IMR-90 (cell line): Measurements from ENCODE around the gene HSF2. TPM values are rescaled to one million over a fixed set of nuclear protein-coding genes. Genes with fewer than 3 reads are reported as not detected.

Experiments
- ATAC-seq: fragments of 200-7000 bp; cut with Tn5 transposase; 2 replicates; pipeline ENCODE4 v1.9.1; 2020; ENCODE audit warnings: low read depth, mild to moderate bottlenecking, moderate library complexity
- BruUV-seq: library from RNA; stranded (reverse); fragments of 400-500 nt; replicated peaks from 2 replicates; lab custom pipeline; 2021; lab: Mats Ljungman, UMichigan
- CTCF ChIA-PET: fragments of 300-600 bp; formaldehyde crosslinking; extraction: SDS; loops from one replicate; lab custom pipeline; 2021; ENCODE audit warnings: antibody characterized with exemption; lab: Yijun Ruan, JAX
- POLR2A ChIA-PET: fragments of 300-600 bp; sonication (Branson Sonifier 250); formaldehyde crosslinking; loops from one replicate; lab custom pipeline; 2022; ENCODE audit warnings: antibody characterized with exemption; ENCODE audit not compliant: unreplicated experiment; lab: Charles Lee
- DNase-seq: peaks from one replicate; pipeline ENCODE4 v3.0.0; 2013
- H2AFZ ChIP-seq: replicated peaks from 2 replicates; pipeline ENCODE3; 2013; ENCODE audit warnings: low read length, mild to moderate bottlenecking; ENCODE audit not compliant: poor library complexity
- H2AK5ac ChIP-seq: 2 replicates; pipeline ENCODE4 v1.6.1; 2013; ENCODE audit warnings: low read depth, low read length, inconsistent platforms
- H2AK9ac ChIP-seq: replicated peaks from 2 replicates; pipeline ENCODE3; 2013; ENCODE audit warnings: mild to moderate bottlenecking, low read depth, low read length, moderate library complexity; ENCODE audit not compliant: poor library complexity
- H2BK120ac ChIP-seq: 2 replicates; pipeline ENCODE4 v1.6.1; 2013; ENCODE audit warnings: low read depth, low read length, inconsistent platforms
- H2BK15ac ChIP-seq: 3 replicates; pipeline ENCODE4 v1.6.1; 2013; ENCODE audit warnings: low read depth, low read length, inconsistent platforms
- H2BK20ac ChIP-seq: 2 replicates; pipeline ENCODE4 v1.6.1; 2013; ENCODE audit warnings: low read depth, mild to moderate bottlenecking, inconsistent platforms, low read length, moderate library complexity
- H2BK5ac ChIP-seq: 2 replicates; pipeline ENCODE4 v1.6.1; 2013; ENCODE audit warnings: mild to moderate bottlenecking, low read depth, low read length, inconsistent platforms; ENCODE audit not compliant: poor library complexity, severe bottlenecking
- H3K14ac ChIP-seq: replicated peaks from 2 replicates; pipeline ENCODE4 v1.6.1; 2013; ENCODE audit warnings: low read depth, low read length, inconsistent platforms
- H3K18ac ChIP-seq: 2 replicates; pipeline ENCODE4 v1.6.1; 2013; ENCODE audit warnings: low read depth, low read length, control low read depth
- H3K23ac ChIP-seq: 2 replicates; pipeline ENCODE4 v1.6.1; 2013; ENCODE audit warnings: low read depth, low read length, inconsistent platforms
- H3K27ac ChIP-seq: 2 replicates; pipeline ENCODE4 v1.5.1; 2013; ENCODE audit warnings: mild to moderate bottlenecking, control low read depth, low read length; ENCODE audit not compliant: insufficient read depth
- H3K27me3 ChIP-seq: 2 replicates; pipeline ENCODE4 v1.6.1; 2013; ENCODE audit warnings: low read length; ENCODE audit not compliant: control insufficient read depth, insufficient read depth
- H3K36me3 ChIP-seq: 2 replicates; pipeline ENCODE4 v1.6.1; 2013; ENCODE audit warnings: low read length, mixed read lengths; ENCODE audit not compliant: control insufficient read depth, insufficient read depth
- H3K4ac ChIP-seq: 2 replicates; pipeline ENCODE4 v1.6.1; 2013; ENCODE audit warnings: low read depth, low read length, inconsistent platforms
- H3K4me1 ChIP-seq: 2 replicates; pipeline ENCODE4 v1.6.1; 2013; ENCODE audit warnings: low read length, mixed read lengths; ENCODE audit not compliant: control insufficient read depth, insufficient read depth
- H3K4me2 ChIP-seq: 2 replicates; pipeline ENCODE4 v1.6.1; 2013; ENCODE audit warnings: low read depth, mild to moderate bottlenecking, control low read depth, low read length, moderate library complexity
- H3K4me3 ChIP-seq: 2 replicates; pipeline ENCODE4 v1.5.1; 2013; ENCODE audit warnings: low read depth, mild to moderate bottlenecking, control low read depth, low read length, moderate library complexity; ENCODE audit not compliant: insufficient read depth
- H3K56ac ChIP-seq: 2 replicates; pipeline ENCODE4 v1.6.1; 2013; ENCODE audit warnings: low read length, inconsistent platforms; ENCODE audit not compliant: insufficient read depth; ENCODE audit errors: extremely low read depth
- H3K79me1 ChIP-seq, 2 experiments: 2 replicates each; pipeline ENCODE4 v1.6.1; 2013; ENCODE audit warnings: low read length in 2 of 2, inconsistent platforms in 1 of 2, low read depth in 1 of 2
- H3K9ac ChIP-seq: 2 replicates; pipeline ENCODE4 v1.6.1; 2013; ENCODE audit warnings: low read depth, low read length, control low read depth
- H3K9me1 ChIP-seq: 2 replicates; pipeline ENCODE4 v1.6.1; 2013; ENCODE audit warnings: low read length, inconsistent platforms; ENCODE audit not compliant: insufficient read depth
- H3K9me3 ChIP-seq: 2 replicates; pipeline ENCODE4 v1.6.1; 2013; ENCODE audit warnings: low read length; ENCODE audit not compliant: control insufficient read depth, insufficient read depth
- H4K20me1 ChIP-seq: 2 replicates; pipeline ENCODE4 v1.6.1; 2013; ENCODE audit warnings: low read length, inconsistent platforms; ENCODE audit not compliant: insufficient read depth
- H4K5ac ChIP-seq: 2 replicates; pipeline ENCODE4 v1.6.1; 2013; ENCODE audit warnings: mild to moderate bottlenecking, low read depth, low read length, control low read depth
- H4K8ac ChIP-seq, 2 experiments: 2 replicates each; pipeline ENCODE4 v1.6.1; 2013; ENCODE audit warnings: low read depth in 2 of 2, low read length in 2 of 2, control low read depth in 1 of 2, inconsistent platforms in 1 of 2
- H4K91ac ChIP-seq: 2 replicates; pipeline ENCODE4 v1.6.1; 2013; ENCODE audit warnings: low read depth, low read length, inconsistent platforms; ENCODE audit not compliant: insufficient read depth
- BHLHE40 ChIP-seq: fragments of 150-350 bp; IDR thresholded peaks from 2 replicates; pipeline ENCODE4 v1.6.1; 2016; ENCODE audit warnings: mild to moderate bottlenecking, low read depth, low read length
- CEBPB ChIP-seq: IDR thresholded peaks from 2 replicates; pipeline ENCODE4 v1.6.1; 2012; ENCODE audit warnings: low read depth, low read length, improper control_type of control experiment
- CHD1 ChIP-seq: IDR thresholded peaks from 2 replicates; pipeline ENCODE4 v1.6.1; 2012; ENCODE audit warnings: low read depth, low read length, improper control_type of control experiment
- FOS ChIP-seq: fragments of 150-350 bp; IDR thresholded peaks from 2 replicates; pipeline ENCODE4 v1.6.1; 2016; ENCODE audit warnings: low read depth, low read length
- MAFK ChIP-seq: IDR thresholded peaks from 2 replicates; pipeline ENCODE4 v1.6.1; 2012; ENCODE audit warnings: low read depth, low read length, improper control_type of control experiment
- MAZ ChIP-seq: IDR thresholded peaks from 2 replicates; pipeline ENCODE4 v1.6.1; 2012; ENCODE audit warnings: low read depth, mild to moderate bottlenecking, low read length, improper control_type of control experiment, moderate library complexity, borderline replicate concordance
- MXI1 ChIP-seq: IDR thresholded peaks from 2 replicates; pipeline ENCODE4 v1.6.1; 2012; ENCODE audit warnings: low read depth, mild to moderate bottlenecking, low read length, moderate library complexity, borderline replicate concordance
- NFE2L2 ChIP-seq: fragments of 150-350 bp; IDR thresholded peaks from 2 replicates; pipeline ENCODE4 v1.6.1; 2016; ENCODE audit warnings: low read depth, mild to moderate bottlenecking, low read length
- POLR2A ChIP-seq: IDR thresholded peaks from 2 replicates; pipeline ENCODE4 v1.6.1; 2012; ENCODE audit warnings: mild to moderate bottlenecking, low read depth, low read length
- RAD21 ChIP-seq: IDR thresholded peaks from 2 replicates; pipeline ENCODE4 v1.6.1; 2012; ENCODE audit warnings: low read length, improper control_type of control experiment
- RCOR1 ChIP-seq: IDR thresholded peaks from 2 replicates; pipeline ENCODE4 v1.6.1; 2012; ENCODE audit warnings: mild to moderate bottlenecking, low read length, improper control_type of control experiment; ENCODE audit not compliant: insufficient replicate concordance
- RFX5 ChIP-seq: IDR thresholded peaks from 2 replicates; pipeline ENCODE4 v1.8.0; 2012; ENCODE audit warnings: low read depth, mild to moderate bottlenecking, low read length, moderate library complexity
- SMC3 ChIP-seq: fragments of 150-350 bp; IDR thresholded peaks from 2 replicates; pipeline ENCODE4 v1.6.1; 2016; ENCODE audit warnings: low read depth, mild to moderate bottlenecking, antibody characterized with exemption, low read length, moderate library complexity
- USF2 ChIP-seq: fragments of 150-350 bp; IDR thresholded peaks from 2 replicates; pipeline ENCODE4 v1.6.1; 2017; ENCODE audit warnings: mild to moderate bottlenecking, antibody characterized with exemption, low read length, low read depth
- WGBS, 2 experiments: methylation state at CpG; one replicate each; pipeline versions ENCODE4 v1.1.5 to v1.1.7; 2013; ENCODE audit warnings: missing lambda C conversion rate in 2 of 2; ENCODE audit not compliant: insufficient read length in 1 of 2; ENCODE audit errors: extremely low coverage in 2 of 2; 5-methylcytosine and 5-hydroxymethylcytosine counted together
- dilution Hi-C: fragments of 300-500 bp; cut with HindIII; formaldehyde crosslinking; loops from one replicate; pipeline ENCODE4 v1.14.3; 2018; ENCODE audit warnings: low sequenced_read_pairs; ENCODE audit not compliant: unreplicated experiment
- in situ Hi-C: fragments of 300-500 bp; cut with MboI; formaldehyde crosslinking; loops from 3 replicates; pipeline ENCODE4 v1.14.3; 2019; ENCODE audit warnings: low sequenced_read_pairs, inconsistent platforms, mixed read lengths
- intact Hi-C: fragments of 100-400 bp; cut with micrococcal nuclease; formaldehyde crosslinking; loops from 2 replicates; pipeline ENCODE4 v1.10.0; 2022
- polyA plus RNA-seq, 3 experiments: library from polyadenylated mRNA; depleted of rRNA; stranded (reverse); fragments of >200 nt; gene quantifications; 2 replicates each; pipeline ENCODE4 v1.2.3, GENCODE V29; 2012; ENCODE audit warnings: low replicate concordance in 1 of 3
- total RNA-seq: library from RNA; depleted of rRNA; stranded (reverse); fragments of >200 nt; gene quantifications from 2 replicates; pipeline ENCODE4 v1.2.3, GENCODE V29; 2012
- TF ChIP-seq, protein P1 (sequence below): conservative IDR thresholded peaks from 2 replicates; pipeline ENCODE4 v1.5.1; 2012; ENCODE audit warnings: mild to moderate bottlenecking, low read depth, low read length, improper control_type of control experiment
- TF ChIP-seq, protein P2 (sequence below): fragments of 150-350 bp; IDR thresholded peaks from 2 replicates; pipeline ENCODE4 v1.6.1; 2016; ENCODE audit warnings: low read depth, mild to moderate bottlenecking, low read length, moderate library complexity, borderline replicate concordance

The HSF2 gene
- total and polyA plus RNA-seq, 2 of the 4 experiments (the other 2 are of a cell fraction) = 17.6 to 28.9 TPM

GRCh38 chr6:122401104-122401503 is 1.7 kb downstream of the HSF2 start:
- H2AK5ac ChIP-seq = no peak overlapping the region
- no peaks in the 10 kb centered on the region for H3K4me1 ChIP-seq
- H3K56ac ChIP-seq = no peak overlapping the region
- H3K27me3 ChIP-seq = no peaks in the 10 kb centered on the region
- H2BK15ac ChIP-seq = no peak overlapping the region
- intact Hi-C loops = loop anchor here (5.0 kb wide), 2 partner anchors 41 to 71 kb away; partner anchors contain the start of gene SERINC1
- no peak for DNase-seq
- H3K27ac ChIP-seq = no peak overlapping the region
- H4K8ac ChIP-seq = no peak overlapping the region
- no peak overlapping the region for H3K18ac ChIP-seq
- no peaks in the 10 kb centered on the region for H3K9me1 ChIP-seq
- H2BK120ac ChIP-seq = no peak overlapping the region
- H2BK5ac ChIP-seq = no peak overlapping the region
- no peak overlapping the region for H4K91ac ChIP-seq
- dilution Hi-C loops = no loop called here
- no peak overlapping the region for H3K9ac ChIP-seq
- H2BK20ac ChIP-seq = no peak overlapping the region
- H3K9me3 ChIP-seq = no peaks in the 10 kb centered on the region
- peak overlapping the region; percentile 98; the same call in 1 of the 2 replicates for H3K4me2 ChIP-seq
- TF ChIP-seq NFE2L2 = no peak
- no peak for TF ChIP-seq USF2
- no peak for TF ChIP-seq RCOR1
- no peak for TF ChIP-seq SMC3
- no peak for TF ChIP-seq CHD1
- TF ChIP-seq BHLHE40 = no peak
- no peak for TF ChIP-seq MAFK
- TF ChIP-seq MXI1 = no peak
- TF ChIP-seq POLR2A = no peak
- no peak for TF ChIP-seq RAD21
- TF ChIP-seq MAZ = no peak
- TF ChIP-seq, protein P1, sequence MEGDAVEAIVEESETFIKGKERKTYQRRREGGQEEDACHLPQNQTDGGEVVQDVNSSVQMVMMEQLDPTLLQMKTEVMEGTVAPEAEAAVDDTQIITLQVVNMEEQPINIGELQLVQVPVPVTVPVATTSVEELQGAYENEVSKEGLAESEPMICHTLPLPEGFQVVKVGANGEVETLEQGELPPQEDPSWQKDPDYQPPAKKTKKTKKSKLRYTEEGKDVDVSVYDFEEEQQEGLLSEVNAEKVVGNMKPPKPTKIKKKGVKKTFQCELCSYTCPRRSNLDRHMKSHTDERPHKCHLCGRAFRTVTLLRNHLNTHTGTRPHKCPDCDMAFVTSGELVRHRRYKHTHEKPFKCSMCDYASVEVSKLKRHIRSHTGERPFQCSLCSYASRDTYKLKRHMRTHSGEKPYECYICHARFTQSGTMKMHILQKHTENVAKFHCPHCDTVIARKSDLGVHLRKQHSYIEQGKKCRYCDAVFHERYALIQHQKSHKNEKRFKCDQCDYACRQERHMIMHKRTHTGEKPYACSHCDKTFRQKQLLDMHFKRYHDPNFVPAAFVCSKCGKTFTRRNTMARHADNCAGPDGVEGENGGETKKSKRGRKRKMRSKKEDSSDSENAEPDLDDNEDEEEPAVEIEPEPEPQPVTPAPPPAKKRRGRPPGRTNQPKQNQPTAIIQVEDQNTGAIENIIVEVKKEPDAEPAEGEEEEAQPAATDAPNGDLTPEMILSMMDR = no peak
- no peak for TF ChIP-seq CEBPB
- TF ChIP-seq, protein P2, sequence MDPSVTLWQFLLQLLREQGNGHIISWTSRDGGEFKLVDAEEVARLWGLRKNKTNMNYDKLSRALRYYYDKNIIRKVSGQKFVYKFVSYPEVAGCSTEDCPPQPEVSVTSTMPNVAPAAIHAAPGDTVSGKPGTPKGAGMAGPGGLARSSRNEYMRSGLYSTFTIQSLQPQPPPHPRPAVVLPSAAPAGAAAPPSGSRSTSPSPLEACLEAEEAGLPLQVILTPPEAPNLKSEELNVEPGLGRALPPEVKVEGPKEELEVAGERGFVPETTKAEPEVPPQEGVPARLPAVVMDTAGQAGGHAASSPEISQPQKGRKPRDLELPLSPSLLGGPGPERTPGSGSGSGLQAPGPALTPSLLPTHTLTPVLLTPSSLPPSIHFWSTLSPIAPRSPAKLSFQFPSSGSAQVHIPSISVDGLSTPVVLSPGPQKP = no peak
- no peak for TF ChIP-seq FOS
- no peak for TF ChIP-seq RFX5
- no peak overlapping the region for H4K5ac ChIP-seq
- peaks cover 12 to 47% of the 10 kb centered on the region in 2 experiments for H3K79me1 ChIP-seq
- CTCF ChIA-PET = no interaction called here
- no peak overlapping the region for H2AFZ ChIP-seq
- no TSS peak for BruUV-seq
- in situ Hi-C loops = no loop called here
- H3K23ac ChIP-seq = no peak overlapping the region
- no peak overlapping the region for H3K14ac ChIP-seq
- ATAC-seq = no peak
- no peaks in the 10 kb centered on the region for H4K20me1 ChIP-seq
- POLR2A ChIA-PET = no interaction called here
- no peaks in the 10 kb centered on the region for H3K36me3 ChIP-seq
- H2AK9ac ChIP-seq = no peak overlapping the region
- no CpG with 5 or more reads among the region's 4 CpGs for WGBS, 2 experiments
- no peak overlapping the region for H3K4me3 ChIP-seq
- H3K4ac ChIP-seq = no peak overlapping the region
